ENCODE data around the gene ZKSCAN4.
A peak's percentile ranks its signal among the peaks of the same experiment; 100 is the strongest.

ZKSCAN4 gene

DNA sequence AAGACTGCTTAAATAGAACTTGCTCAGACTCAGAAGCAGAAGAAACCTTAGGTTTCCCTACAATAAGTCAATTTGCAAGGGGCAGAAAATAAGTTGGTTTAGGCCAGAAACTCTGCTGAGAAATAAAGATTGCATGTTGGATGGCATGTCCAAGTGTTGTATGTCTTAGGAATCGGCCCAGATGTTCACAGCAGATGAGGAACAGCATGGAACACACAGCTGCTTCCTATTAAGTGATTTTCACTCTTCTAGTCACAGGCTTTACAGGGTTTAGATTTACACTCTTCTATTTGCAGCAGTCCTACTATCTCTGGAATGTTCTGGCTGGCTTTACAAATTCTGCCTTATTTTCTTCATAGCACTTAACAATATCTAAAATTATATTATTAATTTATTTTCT is 3.2 kb downstream of the ZKSCAN4 start:
- DNase-seq: no peak

DNA sequence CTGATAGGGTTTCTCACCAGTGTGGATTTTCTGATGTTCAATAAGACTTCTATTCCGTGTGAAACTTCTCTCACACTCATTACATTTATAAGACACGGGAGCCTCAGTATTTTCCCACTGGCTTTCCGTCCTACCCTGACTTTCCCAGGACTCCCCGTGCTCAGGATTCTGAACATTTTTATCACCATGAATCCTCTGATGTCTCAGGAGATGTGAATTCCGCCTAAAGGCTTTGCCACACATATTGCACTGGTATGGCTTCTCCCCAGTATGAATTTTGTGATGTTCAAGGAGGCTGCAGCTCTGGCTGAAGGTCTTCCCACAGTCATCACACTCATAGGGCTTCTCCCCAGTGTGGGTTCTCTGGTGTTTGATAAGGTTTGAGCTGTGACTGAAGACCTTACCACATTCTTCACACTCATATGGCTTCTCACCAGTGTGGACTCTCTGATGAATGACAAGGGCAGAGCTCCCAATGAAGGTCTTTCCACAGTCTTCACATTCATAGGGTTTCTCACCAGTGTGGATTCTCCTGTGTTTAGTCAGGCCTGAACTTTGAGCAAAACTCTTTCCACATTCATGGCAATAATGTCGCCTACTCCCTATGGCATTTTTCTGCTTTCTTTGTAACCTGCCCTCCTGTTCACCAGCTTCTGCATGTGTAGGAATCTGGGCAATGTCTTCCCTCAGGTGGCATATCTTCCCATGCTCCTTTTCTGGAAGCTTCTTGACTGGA is 6.7 kb downstream of the ZKSCAN4 start:
- DNase-seq: no peak

DNA sequence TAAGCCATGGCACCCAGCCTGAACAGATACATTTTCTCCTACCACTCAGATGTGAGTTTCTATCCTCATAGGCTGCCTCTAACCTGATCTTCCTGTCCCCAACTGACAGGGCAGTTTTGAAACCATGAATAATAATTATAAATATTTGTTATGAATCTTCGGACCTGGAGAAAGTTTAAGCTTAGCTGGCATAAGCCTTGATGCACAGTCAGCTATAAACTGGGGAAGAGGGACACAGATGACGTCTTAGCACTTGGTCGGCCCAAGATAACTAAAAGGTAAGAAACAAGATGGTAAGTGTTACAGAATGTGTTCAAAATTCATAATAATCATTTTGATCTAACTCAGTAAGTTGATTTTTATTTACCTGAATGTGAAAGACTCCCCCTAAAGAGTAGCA is 8.1 kb downstream of the ZKSCAN4 start:
- no peak for DNase-seq

DNA sequence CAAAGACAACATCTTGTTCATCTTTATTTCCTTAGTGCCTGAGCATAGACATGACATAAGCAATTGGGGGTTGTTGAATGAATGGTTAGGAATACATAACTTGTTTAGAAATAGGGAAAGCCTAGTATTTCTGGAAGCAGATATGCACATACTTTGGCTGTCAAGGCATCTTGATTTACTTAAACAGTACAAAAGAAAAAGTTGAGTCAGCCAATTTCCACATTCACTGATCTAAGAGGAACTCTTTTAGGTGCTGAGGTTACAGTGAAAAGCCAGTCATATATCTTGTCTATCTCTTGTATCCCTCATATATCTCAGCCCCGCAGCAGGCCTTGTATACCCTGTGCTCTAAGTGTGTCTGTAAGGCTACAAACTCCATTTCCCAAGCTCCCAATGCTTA is 11.6 kb downstream of the ZKSCAN4 start:
- DNase-seq: no peak

DNA sequence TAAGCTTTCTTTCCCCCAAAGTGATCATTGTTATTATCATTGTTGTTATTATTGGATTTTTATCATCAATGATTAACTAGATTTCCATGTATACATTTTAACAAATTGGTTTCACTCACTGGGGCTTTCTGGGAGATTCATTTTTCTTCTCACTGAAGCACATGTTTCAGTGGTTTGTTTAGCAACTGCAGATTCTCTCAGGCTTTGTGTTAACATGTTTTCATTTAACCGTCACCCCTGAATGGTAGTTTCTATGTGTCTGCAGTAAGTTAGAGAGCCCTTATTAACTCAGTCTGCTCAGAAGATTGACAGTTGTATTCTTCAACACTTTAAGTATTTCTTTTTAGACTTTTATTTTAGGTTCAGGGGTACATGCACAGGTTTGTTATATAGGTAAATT is 12.4 kb downstream of the ZKSCAN4 start:
- no peak for DNase-seq

DNA sequence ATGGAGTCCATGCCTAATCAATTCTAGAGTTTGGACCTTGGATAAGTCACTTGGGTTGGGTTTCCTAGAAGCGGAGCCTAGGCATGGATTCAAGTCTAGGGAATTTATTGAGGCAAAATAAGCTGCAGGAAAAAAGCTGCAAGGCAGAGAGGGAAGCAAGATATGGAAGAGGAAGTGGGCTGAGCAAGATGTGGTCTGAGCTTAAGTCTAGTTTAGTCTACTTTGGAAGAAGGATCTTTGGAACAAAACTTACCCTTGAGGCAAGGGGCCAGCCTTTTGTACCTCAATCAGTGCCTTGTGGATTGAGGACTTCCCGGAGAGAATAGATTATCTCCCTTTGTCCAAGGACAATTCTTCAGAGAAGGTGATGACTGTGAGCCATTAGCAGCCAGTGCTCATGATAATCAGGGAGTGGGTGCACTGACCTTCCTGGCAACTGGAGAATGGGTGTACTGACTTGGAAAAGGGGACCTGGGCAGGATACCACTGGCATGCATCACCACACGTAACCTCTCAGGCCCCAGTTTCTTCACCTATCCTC is 16.1 kb downstream of the ZKSCAN4 start:
- DNase-seq: no peak

DNA sequence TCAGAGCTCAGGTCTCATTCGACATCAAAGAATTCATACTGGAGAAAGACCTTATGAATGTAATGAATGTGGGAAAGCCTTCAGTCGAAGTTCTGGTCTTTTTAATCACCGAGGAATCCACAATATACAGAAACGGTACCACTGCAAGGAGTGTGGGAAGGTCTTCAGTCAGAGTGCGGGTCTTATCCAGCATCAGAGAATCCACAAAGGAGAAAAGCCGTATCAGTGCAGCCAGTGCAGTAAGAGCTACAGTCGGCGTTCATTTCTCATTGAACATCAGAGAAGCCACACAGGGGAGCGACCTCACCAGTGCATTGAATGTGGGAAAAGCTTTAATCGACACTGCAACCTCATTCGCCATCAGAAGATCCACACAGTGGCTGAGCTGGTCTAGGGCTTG is 19.3 kb downstream of the ZKSCAN4 start:
- no peak for DNase-seq

DNA sequence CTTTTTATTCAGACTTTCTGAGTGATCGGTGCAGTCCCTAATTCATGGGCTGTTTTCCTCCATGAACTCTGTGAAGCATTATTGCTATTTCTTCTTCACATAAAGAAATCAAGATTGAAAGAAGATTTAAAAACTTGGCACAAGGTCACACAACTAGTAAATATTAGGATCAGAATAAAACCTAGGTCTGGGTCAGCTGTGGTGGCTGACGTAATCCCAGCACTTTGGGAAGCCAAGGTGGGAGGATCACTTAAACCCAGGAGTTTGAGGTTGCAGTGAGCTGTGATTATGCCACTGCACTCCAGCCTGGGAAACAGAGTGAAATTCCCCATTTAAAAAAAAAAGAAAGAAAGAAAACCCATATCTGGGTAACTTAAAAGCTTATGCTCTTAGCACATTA is 25.6 kb downstream of the ZKSCAN4 start:
- DNase-seq: no peak

DNA sequence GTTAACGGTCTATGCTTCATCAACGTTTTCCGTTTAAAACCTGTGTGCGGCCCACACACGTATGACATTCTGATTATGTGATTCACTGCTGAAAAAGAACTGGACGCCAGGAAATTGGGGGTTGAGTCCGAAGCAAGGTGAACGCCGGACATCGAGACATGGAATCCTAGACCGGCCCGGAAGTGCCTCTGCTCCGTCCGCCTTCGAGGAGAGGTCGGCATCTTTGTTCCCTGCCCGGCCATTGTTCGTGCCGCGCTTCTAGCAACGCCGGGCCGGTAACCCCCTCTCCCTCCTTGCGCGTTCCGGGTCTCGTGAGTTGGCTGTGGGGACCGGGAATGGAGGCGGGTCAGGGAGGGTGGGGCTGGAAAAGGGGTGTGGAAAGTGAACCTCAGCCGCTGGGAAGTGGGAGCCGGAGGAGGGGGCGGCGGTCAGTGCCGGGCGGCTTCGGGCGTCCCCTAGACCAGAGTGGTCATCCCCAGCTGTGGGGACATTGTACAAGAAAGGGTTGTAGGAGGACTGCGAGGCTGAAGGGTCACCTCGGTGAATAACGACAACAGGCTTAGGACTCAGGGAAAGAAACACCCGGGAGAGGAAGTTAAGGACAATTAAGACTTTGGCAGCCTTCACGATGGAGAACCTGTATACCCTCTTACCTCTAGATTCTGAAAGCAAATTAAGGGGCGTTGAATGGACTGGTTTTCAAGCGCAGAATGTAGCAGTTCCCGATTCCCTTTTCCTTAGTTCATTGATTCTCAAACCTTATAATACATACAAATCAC is 26.8 kb downstream of the ZKSCAN4 start, which contains the start of gene ZSCAN9:
TSS of gene ZSCAN9 (plus strand) at position 220 of the 779 bp plus-strand sequence. CDS start 1,810 bp downstream, outside the sequence.
- DNase-seq: peak; percentile 85

DNA sequence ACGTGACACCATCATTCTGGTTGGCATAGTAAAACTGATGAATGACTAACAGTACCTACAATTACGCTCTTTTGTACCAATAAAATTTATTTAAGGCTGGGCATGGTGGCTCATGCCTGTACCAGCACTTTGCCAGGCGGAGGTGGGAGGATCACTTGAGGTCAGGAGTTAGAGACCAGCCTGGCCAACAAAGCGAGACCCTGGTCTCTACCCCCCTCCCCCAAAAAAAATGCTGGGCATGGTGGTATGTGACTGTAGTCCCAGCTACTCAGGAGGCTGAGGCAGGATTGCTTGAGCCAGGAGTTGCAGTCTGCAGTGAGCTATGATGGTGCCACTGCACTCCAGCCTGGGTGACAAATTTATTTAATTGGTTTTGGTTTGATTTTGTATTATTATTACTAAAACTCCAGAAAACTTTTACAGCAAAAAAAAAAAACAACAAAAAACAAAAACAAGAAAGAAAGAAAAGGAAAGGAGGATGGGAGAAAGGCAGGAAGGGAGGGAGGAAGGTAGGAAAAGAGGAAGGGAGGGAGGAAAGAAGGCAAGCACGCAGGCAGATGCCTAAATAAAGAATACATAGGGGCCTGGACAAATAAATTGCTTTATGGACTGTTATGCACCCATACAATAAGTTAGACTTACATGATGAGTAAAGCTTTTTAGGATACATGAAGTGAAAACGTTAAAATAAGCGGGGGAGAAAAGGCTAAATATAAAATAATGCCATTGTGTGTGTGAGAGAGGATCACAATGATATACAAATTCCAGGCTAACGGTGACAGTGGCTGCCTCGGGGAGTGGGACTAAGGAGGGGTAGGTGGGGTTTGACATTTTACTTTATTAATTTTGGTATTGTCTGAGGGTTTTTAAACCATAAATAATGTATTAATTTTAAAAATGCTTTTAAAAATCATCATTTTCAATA is 27.7 kb downstream of the ZKSCAN4 start:
- no peak for DNase-seq

DNA sequence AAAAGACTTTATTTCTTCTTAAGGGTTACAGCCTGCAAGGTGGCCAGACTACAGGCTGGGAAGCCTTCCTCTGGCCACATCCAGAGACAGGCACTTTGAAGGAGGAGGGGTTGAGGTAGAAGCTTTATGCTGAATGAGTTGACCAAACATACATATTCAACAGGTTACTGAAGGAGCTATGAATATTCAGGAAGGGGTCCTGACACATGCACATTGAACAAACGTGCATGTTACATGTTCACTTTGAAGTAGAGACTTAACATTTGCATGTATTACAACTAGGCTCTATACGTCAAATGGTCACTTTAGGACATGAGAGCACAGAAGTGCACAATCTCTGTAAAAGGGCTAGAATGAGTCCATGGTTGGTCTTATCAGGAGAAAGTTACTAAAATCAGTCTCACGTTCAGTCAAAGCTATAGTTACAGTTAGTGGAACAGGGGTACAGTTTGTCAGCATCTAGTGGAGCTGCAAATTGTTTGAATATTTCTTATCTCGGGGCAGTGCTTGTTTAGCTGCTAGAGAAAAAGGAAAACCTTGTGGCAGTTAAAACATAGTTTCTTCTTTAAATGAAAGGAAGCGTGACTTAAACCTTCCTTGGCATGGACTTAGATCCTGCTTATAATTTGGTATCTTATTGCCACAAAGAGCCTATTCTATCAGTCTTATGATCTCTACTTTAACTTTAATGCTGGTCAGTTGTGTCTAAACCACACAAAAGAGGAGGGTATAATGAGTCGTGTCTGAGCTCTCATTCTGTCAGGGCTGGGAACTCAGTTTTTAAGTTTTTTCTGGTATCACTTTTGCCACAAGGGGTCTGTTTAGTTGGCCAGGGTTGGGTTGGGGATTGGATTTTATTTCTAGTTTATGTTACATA is 31.6 kb downstream of the ZKSCAN4 start:
- no peak for DNase-seq

DNA sequence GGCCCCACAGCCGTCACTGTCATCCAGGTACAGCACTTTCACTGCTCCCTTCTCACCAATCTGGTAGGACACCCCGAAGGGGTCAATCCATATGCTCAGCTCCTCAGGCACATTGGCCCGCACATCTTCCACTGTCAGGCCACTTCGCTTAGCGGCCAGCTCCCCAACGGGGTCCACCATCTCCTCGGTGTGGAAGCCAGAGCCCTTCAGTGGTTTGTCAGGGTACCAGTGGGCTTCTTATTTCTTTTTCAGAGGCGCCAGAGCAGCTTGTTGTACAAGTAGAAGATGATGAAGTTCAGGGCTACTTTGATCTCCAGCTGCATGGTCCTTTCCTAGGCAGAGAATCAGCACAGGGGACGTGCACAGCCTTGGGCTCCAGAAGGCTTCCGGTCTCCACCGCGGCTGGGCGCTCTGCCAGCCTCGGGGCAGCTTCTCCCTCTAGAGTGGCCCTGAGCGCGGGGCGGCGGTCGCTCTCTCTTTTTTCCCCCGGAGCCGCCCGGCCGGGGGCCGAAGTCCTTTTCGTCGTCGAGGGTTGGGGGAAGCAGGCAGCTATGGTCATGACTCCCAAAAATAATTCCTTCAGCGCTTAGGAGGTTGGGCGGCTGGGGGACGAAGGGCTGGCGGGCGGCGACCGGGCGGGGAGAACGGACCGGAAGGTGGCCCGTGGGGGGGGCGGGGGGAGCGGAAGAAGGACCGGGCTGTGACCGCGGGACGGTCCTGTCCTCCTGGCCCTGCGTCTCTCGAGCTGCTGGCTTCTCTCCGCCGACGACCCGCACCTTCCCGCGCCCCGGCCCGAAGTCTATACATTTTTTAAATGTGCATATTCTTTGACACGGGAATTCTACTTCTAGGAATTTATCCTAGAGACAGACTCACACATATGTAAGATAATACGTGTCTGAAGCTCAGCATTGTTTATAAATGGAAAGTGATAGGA is 33.5 kb downstream of the ZKSCAN4 start:
- DNase-seq: peak; percentile 83

DNA sequence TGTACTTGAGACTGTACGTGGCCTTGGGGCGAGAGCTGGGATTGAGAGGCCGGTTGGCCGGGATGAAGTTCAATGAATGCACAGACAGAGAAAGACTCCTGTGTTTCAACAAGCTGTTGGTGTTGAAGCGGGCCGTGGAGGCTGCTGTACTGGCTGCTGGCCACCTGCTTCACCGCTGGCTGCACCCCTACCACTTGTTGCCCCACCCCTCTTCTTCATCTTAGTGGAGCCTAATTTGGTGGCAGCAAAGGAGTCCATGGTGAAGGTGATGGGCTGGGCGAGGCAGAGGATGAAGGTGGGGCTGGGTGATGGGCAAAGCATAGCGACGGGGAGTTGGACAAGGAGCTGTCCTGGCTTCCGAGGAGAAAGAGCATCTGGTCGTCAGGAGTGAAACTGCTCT is 34.2 kb downstream of the ZKSCAN4 start:
- no peak for DNase-seq

DNA sequence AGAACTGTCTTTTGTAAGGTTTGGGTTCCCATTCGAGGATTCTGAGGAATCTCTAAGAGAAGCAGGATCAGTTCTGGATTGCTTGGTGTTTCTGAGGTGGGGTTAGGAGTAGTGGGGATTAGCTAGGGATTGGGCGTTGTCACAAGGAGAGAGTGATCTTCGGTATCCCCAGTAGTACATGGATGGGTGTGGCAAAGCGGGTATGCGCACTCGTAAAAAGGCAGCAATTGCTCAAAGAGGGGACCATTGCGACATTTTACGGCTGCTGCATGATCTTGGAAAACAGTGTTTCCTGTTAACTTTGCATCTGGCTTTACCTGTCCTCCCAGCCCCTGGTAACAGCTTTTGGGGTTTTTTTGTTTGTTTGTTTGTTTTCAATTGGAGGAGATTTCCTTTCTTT is 36.6 kb downstream of the ZKSCAN4 start:
- peak; percentile 14 for DNase-seq

DNA sequence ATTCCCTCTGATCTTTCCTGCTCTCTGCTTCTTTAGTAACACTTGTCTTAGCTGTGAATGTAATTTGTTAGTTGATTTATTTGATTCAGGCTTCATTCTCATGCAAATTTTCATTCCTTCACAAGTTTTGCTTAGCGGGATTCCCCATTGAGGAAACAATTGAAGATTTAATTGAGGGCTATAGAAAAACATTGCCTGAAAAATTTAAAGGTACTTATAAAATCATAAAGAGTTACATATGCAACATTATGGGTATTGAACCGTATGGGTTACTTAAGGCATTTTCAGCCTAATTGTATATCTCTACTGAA is 38.9 kb downstream of the ZKSCAN4 start:
- DNase-seq: no peak

DNA sequence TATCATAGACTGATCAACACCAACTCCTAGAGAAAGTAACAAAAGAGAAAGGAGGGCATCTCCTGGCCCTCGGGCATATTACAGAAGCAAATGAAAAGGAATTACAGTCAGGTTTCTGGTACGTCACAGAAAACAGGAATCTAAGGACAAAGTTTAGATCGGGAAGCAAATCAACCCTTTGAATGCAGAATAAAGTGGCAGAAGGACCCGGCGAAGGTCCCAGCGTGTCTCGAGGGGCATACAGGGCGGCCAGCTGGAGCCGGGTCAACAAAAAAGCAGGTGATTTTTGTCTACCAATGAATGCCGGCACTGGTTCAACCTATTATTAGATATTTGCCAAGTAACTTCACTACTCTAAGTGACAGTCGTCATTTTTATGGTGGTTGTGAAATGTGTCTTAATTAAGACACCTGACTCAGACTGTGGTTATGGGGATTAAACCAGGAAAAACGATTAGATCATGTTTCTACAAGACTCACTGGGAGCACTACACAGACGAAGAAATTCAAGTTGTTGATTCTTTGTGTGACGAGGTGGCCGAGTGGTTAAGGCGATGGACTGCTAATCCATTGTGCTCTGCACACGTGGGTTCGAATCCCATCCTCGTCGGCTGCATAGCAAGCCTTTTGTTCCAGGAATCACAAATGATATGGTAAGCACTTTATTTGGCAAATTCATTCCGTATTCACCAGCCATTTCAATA is 39.4 kb downstream of the ZKSCAN4 start:
- peak; percentile 86 for DNase-seq

DNA sequence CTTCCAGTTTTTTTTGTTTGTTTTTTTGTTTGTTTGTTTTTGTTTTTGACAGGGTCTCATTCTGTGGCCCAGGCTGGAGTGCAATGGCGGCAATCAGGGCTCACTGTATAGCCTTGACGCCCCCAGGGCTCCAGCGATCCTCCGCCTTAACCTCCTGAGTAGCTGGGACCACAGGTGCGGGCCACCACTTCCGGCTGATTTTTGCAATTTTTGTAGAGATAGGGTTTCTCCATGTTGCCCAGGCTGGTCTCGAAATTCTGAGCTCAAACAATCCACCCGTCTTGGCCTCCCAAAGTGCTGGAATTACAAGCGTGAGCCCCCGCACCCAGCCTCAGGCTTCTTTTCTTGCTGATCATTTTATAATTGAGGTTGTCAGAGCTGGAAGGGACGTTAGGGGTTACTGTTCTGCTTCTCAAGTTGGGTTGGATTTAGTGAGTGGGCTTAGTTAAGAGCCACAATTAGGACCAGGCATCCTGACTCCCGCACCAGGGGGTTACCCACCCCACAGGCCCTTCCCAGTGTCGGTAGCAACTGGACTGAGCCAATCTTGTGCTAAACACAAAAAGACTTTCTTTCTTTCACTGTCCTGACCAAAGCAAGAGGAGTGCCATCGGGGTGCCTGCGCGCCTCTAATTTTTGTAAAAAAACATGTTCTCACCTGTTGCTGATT is 40.1 kb downstream of the ZKSCAN4 start:
- DNase-seq: no peak

DNA sequence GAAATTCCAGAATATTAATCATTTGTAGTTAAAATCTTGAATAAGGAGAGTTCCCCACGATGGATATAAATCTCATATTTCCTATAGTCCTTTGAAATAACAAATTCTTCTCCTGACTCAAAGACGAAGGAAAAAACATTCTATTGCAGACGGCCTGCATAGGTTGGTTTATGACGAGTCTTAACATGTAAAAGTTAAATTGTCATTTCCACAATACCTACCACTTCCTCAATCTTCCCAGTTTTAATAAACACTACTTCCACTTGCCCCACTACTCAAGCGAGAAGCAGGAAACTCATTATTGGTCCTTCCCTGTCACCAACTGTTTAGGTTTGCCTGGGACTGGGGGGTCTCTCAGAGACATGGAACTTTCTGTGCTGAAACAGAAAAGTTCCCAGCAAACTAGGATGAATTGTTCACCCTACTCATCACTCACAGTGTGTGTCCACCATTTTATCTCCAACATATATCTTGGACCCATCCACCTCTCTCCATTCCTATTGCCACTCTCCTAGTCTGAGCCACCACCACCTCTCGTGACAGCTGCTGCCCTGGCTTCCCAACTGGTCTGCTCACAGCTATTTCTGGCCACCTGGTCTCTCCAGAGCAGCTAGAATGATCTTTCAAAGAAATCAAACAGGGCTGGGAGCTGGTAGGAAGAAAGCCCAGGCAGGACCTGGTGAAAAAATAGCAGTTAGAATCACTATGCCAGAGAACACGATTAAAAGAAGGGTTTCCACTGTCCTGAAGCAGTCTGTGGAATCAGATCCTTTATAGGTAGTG is 42.1 kb downstream of the ZKSCAN4 start:
- DNase-seq: no peak
